LNCAP (cell line): ENCODE results near the gene PDGFA.

ENCODE experiments used
- TF ChIP-seq, protein P1 (sequence below): fragments of 450-650 bp; IDR thresholded peaks from 2 replicates; pipeline ENCODE4 v1.5.1; 2017; ENCODE audit warnings: mild to moderate bottlenecking

The PDGFA gene

DNA sequence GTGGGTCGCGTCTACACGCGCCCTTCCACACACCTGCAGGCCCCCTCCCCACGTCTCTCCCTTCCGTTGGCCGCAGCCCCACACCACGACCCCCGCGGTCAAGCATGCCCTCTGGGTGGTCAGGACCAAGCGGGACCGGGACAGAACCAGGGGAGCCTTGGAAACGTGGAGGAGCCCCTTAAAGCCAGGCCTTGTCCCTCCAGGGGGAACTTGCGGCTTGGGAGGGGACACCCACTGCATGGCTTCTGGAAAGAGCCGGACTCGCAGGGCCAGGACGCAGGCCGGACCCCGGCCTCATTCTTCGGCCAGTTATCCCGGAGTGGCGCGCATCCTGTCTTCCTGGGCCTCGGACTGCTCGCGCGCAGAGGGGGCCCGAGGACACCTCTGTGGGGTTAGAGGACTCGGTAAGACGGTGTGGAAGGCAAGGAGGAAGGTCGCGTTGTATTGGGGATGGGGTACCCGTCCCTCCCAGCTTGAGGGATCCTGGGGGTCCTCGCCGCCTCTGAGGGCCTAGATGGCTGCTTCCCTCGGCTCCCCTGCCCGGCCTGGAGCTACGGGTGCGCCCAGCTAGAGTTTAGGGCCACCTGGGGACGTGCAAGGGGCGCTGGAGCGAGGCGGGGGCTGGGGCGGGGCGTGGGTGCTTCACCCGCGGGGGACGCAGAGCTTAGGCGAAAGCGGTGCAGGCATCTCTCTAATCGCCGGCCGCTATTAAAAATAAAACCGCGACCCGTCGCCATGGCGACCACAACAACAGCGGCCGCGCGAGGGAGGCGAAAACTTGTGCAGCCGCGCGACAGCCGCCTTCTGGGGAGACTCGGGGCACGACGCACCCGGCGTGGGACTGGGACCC, 1.8 kb upstream of the PDGFA start:
- TF ChIP-seq, protein P1, sequence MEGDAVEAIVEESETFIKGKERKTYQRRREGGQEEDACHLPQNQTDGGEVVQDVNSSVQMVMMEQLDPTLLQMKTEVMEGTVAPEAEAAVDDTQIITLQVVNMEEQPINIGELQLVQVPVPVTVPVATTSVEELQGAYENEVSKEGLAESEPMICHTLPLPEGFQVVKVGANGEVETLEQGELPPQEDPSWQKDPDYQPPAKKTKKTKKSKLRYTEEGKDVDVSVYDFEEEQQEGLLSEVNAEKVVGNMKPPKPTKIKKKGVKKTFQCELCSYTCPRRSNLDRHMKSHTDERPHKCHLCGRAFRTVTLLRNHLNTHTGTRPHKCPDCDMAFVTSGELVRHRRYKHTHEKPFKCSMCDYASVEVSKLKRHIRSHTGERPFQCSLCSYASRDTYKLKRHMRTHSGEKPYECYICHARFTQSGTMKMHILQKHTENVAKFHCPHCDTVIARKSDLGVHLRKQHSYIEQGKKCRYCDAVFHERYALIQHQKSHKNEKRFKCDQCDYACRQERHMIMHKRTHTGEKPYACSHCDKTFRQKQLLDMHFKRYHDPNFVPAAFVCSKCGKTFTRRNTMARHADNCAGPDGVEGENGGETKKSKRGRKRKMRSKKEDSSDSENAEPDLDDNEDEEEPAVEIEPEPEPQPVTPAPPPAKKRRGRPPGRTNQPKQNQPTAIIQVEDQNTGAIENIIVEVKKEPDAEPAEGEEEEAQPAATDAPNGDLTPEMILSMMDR: no peak

DNA sequence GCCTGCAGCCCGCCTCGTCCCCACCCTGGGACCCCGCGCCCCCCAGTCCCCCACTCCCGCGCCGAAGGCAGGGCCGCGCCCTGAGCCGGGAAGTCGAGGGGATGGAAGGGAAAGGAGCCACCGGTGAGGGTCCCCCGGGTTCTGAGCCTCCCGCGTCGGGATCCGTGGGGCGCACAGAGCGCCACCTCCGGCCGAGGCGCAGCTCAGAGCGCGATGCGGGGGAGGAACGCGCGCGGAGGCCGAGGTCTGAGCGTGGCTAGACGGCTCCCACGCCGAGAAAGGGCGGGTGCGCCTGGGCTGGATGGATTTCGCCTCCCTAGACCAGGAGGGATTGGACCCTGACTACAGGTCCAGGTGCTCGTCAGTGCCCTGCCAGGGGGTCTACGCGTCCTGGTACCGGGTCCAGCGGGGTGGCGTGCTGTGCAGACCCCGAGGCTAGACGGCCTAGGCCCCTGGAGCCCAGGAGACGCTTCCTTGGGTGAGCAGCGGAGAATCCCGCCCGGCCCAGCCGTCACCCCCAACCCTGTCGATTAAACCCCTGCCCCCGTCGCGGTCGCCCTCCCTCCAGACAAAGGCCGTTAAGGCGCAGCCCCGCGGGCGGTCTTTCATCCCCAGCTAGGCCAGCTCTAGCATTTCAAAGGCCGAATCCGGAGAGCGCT, 986 bp upstream of the PDGFA start:
- TF ChIP-seq, protein P1: no peak; the same call in 1 of the 2 replicates

DNA sequence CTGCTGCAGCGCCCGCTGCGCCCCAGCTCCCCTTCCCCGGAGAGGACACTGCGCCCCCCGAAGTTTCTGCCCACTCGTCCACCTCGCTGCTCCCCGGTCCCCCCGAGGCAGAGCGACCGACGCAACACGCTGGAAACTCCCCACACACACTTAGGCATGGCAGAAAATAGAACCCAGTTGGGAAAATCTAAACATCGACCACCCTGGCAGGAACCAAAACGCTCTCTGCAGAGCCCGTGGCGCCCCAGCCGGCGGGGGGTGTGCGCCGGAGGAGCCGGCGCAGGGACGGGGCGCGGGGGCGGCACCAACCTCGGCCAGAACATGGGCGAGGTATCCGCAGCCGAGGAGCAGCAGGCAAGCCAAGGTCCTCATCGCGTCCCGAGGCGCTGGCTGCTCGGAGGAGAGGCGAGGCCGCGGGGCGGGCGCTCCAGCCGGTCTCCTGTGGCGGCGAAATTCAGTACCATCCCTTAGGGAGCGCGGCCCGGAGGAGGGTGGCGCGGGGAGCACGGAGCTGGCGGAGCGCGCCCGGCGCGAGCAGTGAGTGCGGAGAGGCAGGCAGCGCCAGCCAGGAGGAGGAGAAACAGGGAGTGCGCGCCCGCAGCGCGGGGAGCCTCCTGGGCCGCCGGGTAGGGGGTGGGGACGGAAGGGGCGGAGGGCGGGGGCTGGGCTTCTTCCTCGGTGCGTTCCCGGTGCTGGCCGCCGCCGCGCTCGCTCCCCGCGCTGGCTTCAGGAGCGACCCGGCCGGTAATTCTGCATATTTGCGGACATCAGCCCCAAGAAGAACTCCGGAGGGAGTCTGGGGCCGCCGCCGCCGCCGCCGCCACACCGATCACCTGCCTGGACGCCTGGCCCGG, 789 bp downstream of the PDGFA start:
- TF ChIP-seq, protein P1: no peak

DNA sequence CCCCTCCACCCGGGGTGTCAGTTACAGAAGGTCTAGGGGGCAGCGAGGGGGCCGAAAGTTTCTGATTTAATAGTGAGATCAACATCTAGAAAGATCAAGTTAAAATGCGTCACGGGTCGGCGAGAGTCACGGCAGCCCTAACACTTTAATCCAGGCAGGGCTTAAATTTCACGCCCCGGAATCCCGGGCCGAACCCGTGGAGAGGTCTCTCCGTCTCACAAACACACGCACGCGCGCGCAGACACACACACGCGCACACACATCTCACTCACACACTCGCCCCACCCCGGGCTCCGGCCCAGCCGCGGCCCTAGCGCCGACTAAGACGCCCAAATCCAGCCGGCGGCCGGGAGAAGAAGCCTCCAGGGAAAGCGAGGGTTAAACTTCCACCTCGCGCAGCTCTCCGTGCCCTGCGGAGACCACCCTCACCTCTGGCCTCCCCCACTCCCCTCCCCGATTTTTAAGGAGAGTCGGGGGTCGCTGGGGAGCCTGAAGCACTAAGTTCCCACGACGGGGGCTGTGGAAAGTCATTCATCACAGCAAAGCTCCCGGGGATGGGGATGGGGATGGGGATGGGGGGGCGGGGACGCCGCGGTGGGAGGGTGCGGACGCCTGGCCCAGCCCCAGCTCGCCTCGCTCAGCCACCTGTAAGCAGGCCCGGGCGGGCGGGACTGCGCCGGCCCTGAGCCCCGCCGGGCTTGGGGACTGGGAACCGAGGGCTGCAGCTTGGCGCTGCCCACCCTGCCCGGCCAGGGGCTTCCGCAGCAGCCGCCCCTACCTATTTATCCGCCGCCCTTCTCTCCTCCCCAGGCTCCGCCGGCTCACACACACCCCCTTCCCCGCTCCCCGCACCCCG, 1.6 kb downstream of the PDGFA start:
- TF ChIP-seq, protein P1: no peak

DNA sequence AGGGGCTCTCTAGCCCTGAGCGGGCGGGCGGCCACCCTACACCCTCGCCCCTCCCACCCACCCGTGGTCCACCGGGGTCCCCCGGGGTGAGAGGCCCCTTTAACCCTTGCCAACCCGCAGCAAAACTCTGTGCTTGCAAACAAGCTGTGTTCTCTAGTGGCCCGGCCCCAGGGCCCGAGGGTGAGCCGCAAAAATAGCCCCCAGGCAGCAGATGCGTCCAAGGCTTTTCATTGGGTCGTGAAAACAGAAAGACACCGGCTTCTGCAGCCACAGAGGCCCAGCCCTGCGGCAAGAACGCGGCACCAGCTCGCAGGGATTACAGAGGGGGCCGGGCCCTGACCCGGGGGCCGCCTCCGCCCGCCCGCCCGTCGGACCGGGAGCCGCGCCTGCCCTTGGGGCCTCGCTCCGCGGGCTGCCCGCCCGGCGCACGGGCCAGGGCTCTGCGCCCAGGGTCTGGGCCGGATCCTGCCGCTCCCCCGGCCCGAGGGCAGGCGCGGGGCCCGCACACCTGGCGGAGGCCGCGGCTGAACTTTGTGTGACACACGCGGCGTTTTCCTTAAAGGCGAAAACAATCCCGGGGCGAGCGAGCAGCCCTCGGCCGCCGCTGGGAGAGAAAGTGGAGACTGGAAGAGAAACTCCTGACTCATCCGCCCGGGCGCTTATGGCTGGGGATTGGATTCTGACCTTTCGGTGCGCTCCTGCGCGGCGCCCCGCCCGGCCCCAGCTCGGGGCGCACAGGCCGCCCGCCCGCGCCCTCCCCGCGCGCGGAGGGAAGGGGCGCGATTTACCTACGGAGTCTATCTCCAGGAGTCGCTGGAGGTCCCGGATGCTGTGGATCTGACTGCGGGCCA, 2.8 kb downstream of the PDGFA start:
- TF ChIP-seq, protein P1: no peak

DNA sequence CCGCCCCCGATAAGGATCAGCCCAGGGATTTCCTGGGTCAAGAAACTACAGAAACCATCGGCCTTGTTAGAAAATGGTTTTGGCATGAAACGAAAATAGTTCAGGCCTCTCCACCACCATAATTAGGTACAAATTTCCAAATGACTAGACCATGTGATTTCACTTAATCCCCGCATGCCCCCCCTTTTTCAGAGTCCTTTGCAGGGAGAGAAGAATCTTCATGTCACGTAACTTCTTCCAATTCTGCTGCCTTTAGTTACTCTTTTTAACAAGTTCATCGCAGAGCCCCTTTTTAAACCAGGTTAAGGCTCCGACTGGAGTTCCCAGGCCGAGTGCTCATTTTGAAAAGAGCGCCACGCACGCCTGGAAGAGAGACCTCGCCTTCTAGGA, 3.4 kb downstream of the PDGFA start:
- TF ChIP-seq, protein P1: no peak
